Breast epithelium (tissue), 3 donors: ENCODE results near the gene CALCOCO2.
"Not testable (repeated sequence)": the region's sequence is repeated elsewhere in the genome, so short reads cannot be mapped to it uniquely, and the experiment has no call there.

Experiments used
- POLR2A ChIP-seq: fragments of 450-650 bp; IDR thresholded peaks from one replicate; pipeline ENCODE4 v1.6.1; 2016; ENCODE audit warnings: antibody characterized with exemption, mild to moderate bottlenecking, moderate library complexity
- TF ChIP-seq, protein P1 (sequence below), 3 donors: fragments of 450-650 bp; IDR thresholded peaks; one replicate each; pipeline ENCODE4 v1.5.1; 2016 to 2017; ENCODE audit warnings: antibody characterized with exemption in 3 of 3, mild to moderate bottlenecking in 3 of 3, moderate library complexity in 3 of 3

DNA sequence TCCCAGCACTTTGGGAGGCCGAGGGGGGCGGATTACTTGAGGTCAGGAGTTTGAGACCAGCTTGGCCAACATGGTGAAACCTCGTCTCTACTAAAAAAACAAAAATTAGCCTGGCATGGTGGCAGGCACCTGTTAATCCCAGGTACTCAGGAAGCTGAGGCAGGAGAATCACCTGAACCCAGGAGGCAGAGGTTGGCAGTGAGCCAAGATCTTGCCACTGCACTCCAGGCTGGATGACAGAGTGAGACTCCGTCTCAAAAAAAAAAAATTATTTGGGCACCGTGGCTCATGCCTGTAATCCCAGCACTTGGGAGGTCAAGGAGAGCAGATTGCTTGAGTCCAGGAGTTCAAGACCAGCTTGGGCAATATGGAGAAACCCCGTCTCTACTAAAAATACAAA is 9.9 kb upstream of the CALCOCO2 start:
- TF ChIP-seq, protein P1, sequence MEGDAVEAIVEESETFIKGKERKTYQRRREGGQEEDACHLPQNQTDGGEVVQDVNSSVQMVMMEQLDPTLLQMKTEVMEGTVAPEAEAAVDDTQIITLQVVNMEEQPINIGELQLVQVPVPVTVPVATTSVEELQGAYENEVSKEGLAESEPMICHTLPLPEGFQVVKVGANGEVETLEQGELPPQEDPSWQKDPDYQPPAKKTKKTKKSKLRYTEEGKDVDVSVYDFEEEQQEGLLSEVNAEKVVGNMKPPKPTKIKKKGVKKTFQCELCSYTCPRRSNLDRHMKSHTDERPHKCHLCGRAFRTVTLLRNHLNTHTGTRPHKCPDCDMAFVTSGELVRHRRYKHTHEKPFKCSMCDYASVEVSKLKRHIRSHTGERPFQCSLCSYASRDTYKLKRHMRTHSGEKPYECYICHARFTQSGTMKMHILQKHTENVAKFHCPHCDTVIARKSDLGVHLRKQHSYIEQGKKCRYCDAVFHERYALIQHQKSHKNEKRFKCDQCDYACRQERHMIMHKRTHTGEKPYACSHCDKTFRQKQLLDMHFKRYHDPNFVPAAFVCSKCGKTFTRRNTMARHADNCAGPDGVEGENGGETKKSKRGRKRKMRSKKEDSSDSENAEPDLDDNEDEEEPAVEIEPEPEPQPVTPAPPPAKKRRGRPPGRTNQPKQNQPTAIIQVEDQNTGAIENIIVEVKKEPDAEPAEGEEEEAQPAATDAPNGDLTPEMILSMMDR (IDR thresholded peaks at IDR 0.05) = not testable (repeated sequence)
- not testable (repeated sequence) for TF ChIP-seq POLR2A
